GM21528 (cell line): Measurements from ENCODE around the gene KCNH1.
"Not testable (repeated sequence)": the region's sequence is repeated elsewhere in the genome, so short reads cannot be mapped to it uniquely, and the experiment has no call there.

Experiments used
- ATAC-seq: cut with Tn5 transposase; IDR thresholded peaks from one replicate; pipeline ENCODE4 v1.9.1; 2021; ENCODE audit warnings: mild to moderate bottlenecking, moderate library complexity; ENCODE audit not compliant: unreplicated experiment, low FRiP score

KCNH1 gene

GRCh38 chr1:211099393-211099792 lies 34.6 kb downstream of the KCNH1 start:
- ATAC-seq, result no peak

GRCh38 chr1:211095381-211095780 lies 38.6 kb downstream of the KCNH1 start:
- no peak for ATAC-seq

- ATAC-seq, result no peak
Measured at GRCh38 chr1:211092955-211093354, 41.0 kb downstream of the KCNH1 start.

- ATAC-seq, result no peak
Measured at GRCh38 chr1:211091867-211092266, 42.1 kb downstream of the KCNH1 start.

- ATAC-seq, result no peak
Measured at GRCh38 chr1:211089536-211089935, 44.4 kb downstream of the KCNH1 start.

GRCh38 chr1:211088156-211088555 lies 45.8 kb downstream of the KCNH1 start:
- no peak for ATAC-seq

- no peak for ATAC-seq
Measured at GRCh38 chr1:211082824-211083223, 51.1 kb downstream of the KCNH1 start.

GRCh38 chr1:211081447-211081846 lies 52.5 kb downstream of the KCNH1 start:
- not testable (repeated sequence) for ATAC-seq

GRCh38 chr1:211068976-211069375 lies 65.0 kb downstream of the KCNH1 start:
- ATAC-seq, result no peak

- ATAC-seq, result no peak
Measured at GRCh38 chr1:211066781-211067384, 67.1 kb downstream of the KCNH1 start.

GRCh38 chr1:211041838-211042237 lies 92.1 kb downstream of the KCNH1 start:
- not testable (repeated sequence) for ATAC-seq

GRCh38 chr1:211037095-211037494 lies 96.9 kb downstream of the KCNH1 start:
- ATAC-seq, result no peak

- no peak for ATAC-seq
Measured at GRCh38 chr1:211036381-211037060, 97.4 kb downstream of the KCNH1 start.

GRCh38 chr1:211035821-211036380 lies 98.0 kb downstream of the KCNH1 start:
- ATAC-seq, result no peak

GRCh38 chr1:211033921-211034525 lies 99.9 kb downstream of the KCNH1 start:
- ATAC-seq, result no peak

- no peak for ATAC-seq
Measured at GRCh38 chr1:211024901-211025300, 109.0 kb downstream of the KCNH1 start.

- no peak for ATAC-seq
Measured at GRCh38 chr1:211019266-211019665, 114.7 kb downstream of the KCNH1 start.

GRCh38 chr1:211018690-211019089 lies 115.3 kb downstream of the KCNH1 start:
- ATAC-seq, result no peak

GRCh38 chr1:211017075-211017718 lies 116.8 kb downstream of the KCNH1 start:
- ATAC-seq, result no peak

- ATAC-seq, result no peak
Measured at GRCh38 chr1:211014275-211014674, 119.7 kb downstream of the KCNH1 start.
